Measurements from ENCODE around the gene NPC1. TPM values are rescaled to one million over a fixed set of nuclear protein-coding genes. Genes with fewer than 3 reads are reported as not detected.

The NPC1 gene
- total and polyA plus RNA-seq, 2 donors (not counting 1 experiment from before 2014, with no cell fraction given): 36.0 to 204 TPM

GRCh38 chr18:23538870-23539269 lies 47.4 kb downstream of the NPC1 start:
- no peaks in the 10 kb centered on the region for H3K9me3 ChIP-seq (ENCODE audit: control insufficient read depth, insufficient read depth, low read depth, low read length)
- H3K4me2 ChIP-seq (ENCODE audit: extremely low read depth, insufficient read depth, low read length): no peak overlapping the region
- no peaks in the 10 kb centered on the region for H3K27me3 ChIP-seq (ENCODE audit: control insufficient read depth, insufficient read depth, low read length)
- H3K4me3 ChIP-seq (replicated peaks in 1 of 4; ENCODE audit: control extremely low read depth in 1 of 4, insufficient read depth in 1 of 4, low read depth in 3 of 4, low read length in 4 of 4): no peak overlapping the region
- H3K9ac ChIP-seq (ENCODE audit: insufficient read depth, low read length): no peak overlapping the region
- peaks cover 15% of the 10 kb centered on the region for H3K36me3 ChIP-seq (ENCODE audit: control insufficient read depth, insufficient read depth, low read length)
- no peak overlapping the region for H3K27ac ChIP-seq (ENCODE audit: insufficient read depth, low read length)
- H2AFZ ChIP-seq (ENCODE audit: low read length): no peak overlapping the region
- no peaks in the 10 kb centered on the region for H3K4me1 ChIP-seq (ENCODE audit: control insufficient read depth, extremely low read depth, insufficient read depth, low read length)
- no peaks in the 10 kb centered on the region for H4K20me1 ChIP-seq (ENCODE audit: control insufficient read depth, extremely low read depth, insufficient read depth, low read length)
- H3K79me2 ChIP-seq (ENCODE audit: control insufficient read depth, insufficient read depth, low read length): no peaks in the 10 kb centered on the region
- no peak for TF ChIP-seq EZH2 (IDR thresholded peaks at IDR 0.05; ENCODE audit: low read length, missing control alignments)
- TF ChIP-seq, protein P1, sequence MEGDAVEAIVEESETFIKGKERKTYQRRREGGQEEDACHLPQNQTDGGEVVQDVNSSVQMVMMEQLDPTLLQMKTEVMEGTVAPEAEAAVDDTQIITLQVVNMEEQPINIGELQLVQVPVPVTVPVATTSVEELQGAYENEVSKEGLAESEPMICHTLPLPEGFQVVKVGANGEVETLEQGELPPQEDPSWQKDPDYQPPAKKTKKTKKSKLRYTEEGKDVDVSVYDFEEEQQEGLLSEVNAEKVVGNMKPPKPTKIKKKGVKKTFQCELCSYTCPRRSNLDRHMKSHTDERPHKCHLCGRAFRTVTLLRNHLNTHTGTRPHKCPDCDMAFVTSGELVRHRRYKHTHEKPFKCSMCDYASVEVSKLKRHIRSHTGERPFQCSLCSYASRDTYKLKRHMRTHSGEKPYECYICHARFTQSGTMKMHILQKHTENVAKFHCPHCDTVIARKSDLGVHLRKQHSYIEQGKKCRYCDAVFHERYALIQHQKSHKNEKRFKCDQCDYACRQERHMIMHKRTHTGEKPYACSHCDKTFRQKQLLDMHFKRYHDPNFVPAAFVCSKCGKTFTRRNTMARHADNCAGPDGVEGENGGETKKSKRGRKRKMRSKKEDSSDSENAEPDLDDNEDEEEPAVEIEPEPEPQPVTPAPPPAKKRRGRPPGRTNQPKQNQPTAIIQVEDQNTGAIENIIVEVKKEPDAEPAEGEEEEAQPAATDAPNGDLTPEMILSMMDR (conservative IDR thresholded peaks at IDR 0.05 in 1 of 2, IDR thresholded peaks at IDR 0.05 in 1 of 2; ENCODE audit: low read depth in 1 of 2, low read length in 2 of 2): no peak
- DNase-seq (ENCODE audit: low read depth in 2 of 2): peak in 1 of 2 donors; percentile 79

DNA sequence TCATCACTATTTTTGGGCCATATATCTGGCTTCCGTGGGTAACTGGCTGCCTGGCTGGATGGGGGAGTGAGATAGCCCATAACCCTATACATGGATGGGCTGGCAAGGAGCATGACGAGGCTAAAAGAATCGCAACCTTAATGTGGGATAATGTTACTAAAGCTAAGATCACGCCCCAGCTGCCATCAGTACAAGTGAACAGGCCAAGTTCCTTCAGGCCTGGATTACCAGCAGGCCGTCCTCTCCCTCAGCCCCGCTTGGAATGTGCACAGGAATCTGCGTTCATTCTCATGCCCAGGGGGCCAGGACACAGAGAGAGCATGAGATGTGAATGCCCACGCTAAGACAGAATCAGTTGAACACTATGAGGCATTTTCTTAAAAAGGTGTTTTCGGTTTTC lies 48.3 kb downstream of the NPC1 start:
- no peak for DNase-seq (ENCODE audit: low read depth in 2 of 2)
- no peak overlapping the region for H2AFZ ChIP-seq (ENCODE audit: low read length)
- H3K36me3 ChIP-seq (ENCODE audit: control insufficient read depth, insufficient read depth, low read length): peaks cover 15% of the 10 kb centered on the region
- no peaks in the 10 kb centered on the region for H3K79me2 ChIP-seq (ENCODE audit: control insufficient read depth, insufficient read depth, low read length)
- no peaks in the 10 kb centered on the region for H3K9me3 ChIP-seq (ENCODE audit: control insufficient read depth, insufficient read depth, low read depth, low read length)
- no peak overlapping the region for H3K4me3 ChIP-seq (replicated peaks in 1 of 4; ENCODE audit: control extremely low read depth in 1 of 4, insufficient read depth in 1 of 4, low read depth in 3 of 4, low read length in 4 of 4)
- no peaks in the 10 kb centered on the region for H3K27me3 ChIP-seq (ENCODE audit: control insufficient read depth, insufficient read depth, low read length)
- H4K20me1 ChIP-seq (ENCODE audit: control insufficient read depth, extremely low read depth, insufficient read depth, low read length): no peaks in the 10 kb centered on the region
- TF ChIP-seq EZH2 (IDR thresholded peaks at IDR 0.05; ENCODE audit: low read length, missing control alignments): no peak
- TF ChIP-seq, protein P1 (conservative IDR thresholded peaks at IDR 0.05 in 1 of 2, IDR thresholded peaks at IDR 0.05 in 1 of 2; ENCODE audit: low read depth in 1 of 2, low read length in 2 of 2): no peak
- no peaks in the 10 kb centered on the region for H3K4me1 ChIP-seq (ENCODE audit: control insufficient read depth, extremely low read depth, insufficient read depth, low read length)
- H3K27ac ChIP-seq (ENCODE audit: insufficient read depth, low read length): no peak overlapping the region
- no peak overlapping the region for H3K4me2 ChIP-seq (ENCODE audit: extremely low read depth, insufficient read depth, low read length)
- H3K9ac ChIP-seq (ENCODE audit: insufficient read depth, low read length): no peak overlapping the region

- H3K4me2 ChIP-seq (ENCODE audit: extremely low read depth, insufficient read depth, low read length): no peak overlapping the region
- H3K9me3 ChIP-seq (ENCODE audit: control insufficient read depth, insufficient read depth, low read depth, low read length): no peaks in the 10 kb centered on the region
- no peak for DNase-seq (ENCODE audit: low read depth in 2 of 2)
- H3K4me1 ChIP-seq (ENCODE audit: control insufficient read depth, extremely low read depth, insufficient read depth, low read length): no peaks in the 10 kb centered on the region
- no peak overlapping the region for H3K27ac ChIP-seq (ENCODE audit: insufficient read depth, low read length)
- no peaks in the 10 kb centered on the region for H3K79me2 ChIP-seq (ENCODE audit: control insufficient read depth, insufficient read depth, low read length)
- no peak overlapping the region for H3K4me3 ChIP-seq (replicated peaks in 1 of 4; ENCODE audit: control extremely low read depth in 1 of 4, insufficient read depth in 1 of 4, low read depth in 3 of 4, low read length in 4 of 4)
- no peak overlapping the region for H2AFZ ChIP-seq (ENCODE audit: low read length)
- no peak overlapping the region for H3K9ac ChIP-seq (ENCODE audit: insufficient read depth, low read length)
- no peak for TF ChIP-seq EZH2 (IDR thresholded peaks at IDR 0.05; ENCODE audit: low read length, missing control alignments)
- TF ChIP-seq, protein P1 (conservative IDR thresholded peaks at IDR 0.05 in 1 of 2, IDR thresholded peaks at IDR 0.05 in 1 of 2; ENCODE audit: low read depth in 1 of 2, low read length in 2 of 2): no peak
- no peaks in the 10 kb centered on the region for H3K27me3 ChIP-seq (ENCODE audit: control insufficient read depth, insufficient read depth, low read length)
- no peaks in the 10 kb centered on the region for H4K20me1 ChIP-seq (ENCODE audit: control insufficient read depth, extremely low read depth, insufficient read depth, low read length)
- peaks cover 17% of the 10 kb centered on the region for H3K36me3 ChIP-seq (ENCODE audit: control insufficient read depth, insufficient read depth, low read length)
These were observed 49.0 kb downstream of the NPC1 start for GRCh38 chr18:23537274-23537673.

All from fibroblast of lung (primary cell).